Measurements from ENCODE around the gene TMEM80. TPM values are rescaled to one million over a fixed set of nuclear protein-coding genes. Genes with fewer than 3 reads are reported as not detected.
"Not testable (repeated sequence)": the region's sequence is repeated elsewhere in the genome, so short reads cannot be mapped to it uniquely, and the experiment has no call there.

Gene TMEM80
- total RNA-seq, 1 donor from 2014 or later, result 20.8 TPM

- DNase-seq (ENCODE audit: low read depth), result no peak
Observed at GRCh38 chr11:726278-727220, 30.9 kb downstream of the TMEM80 start.

GRCh38 chr11:727281-727701 is 31.7 kb downstream of the TMEM80 start:
- H3K4me3 ChIP-seq (ENCODE audit: low read depth, low read length), result no peak overlapping the region
- no peak for TF ChIP-seq CTCF (conservative IDR thresholded peaks at IDR 0.05; ENCODE audit: low read depth, low read length)
- DNase-seq (ENCODE audit: low read depth), result no peak

More at GRCh38 chr11:726278-727220, 30.9 kb downstream of the TMEM80 start:
- no peak for TF ChIP-seq CTCF (conservative IDR thresholded peaks at IDR 0.05; ENCODE audit: low read depth, low read length)
- H3K4me3 ChIP-seq (ENCODE audit: low read depth, low read length), result no peak overlapping the region

DNA sequence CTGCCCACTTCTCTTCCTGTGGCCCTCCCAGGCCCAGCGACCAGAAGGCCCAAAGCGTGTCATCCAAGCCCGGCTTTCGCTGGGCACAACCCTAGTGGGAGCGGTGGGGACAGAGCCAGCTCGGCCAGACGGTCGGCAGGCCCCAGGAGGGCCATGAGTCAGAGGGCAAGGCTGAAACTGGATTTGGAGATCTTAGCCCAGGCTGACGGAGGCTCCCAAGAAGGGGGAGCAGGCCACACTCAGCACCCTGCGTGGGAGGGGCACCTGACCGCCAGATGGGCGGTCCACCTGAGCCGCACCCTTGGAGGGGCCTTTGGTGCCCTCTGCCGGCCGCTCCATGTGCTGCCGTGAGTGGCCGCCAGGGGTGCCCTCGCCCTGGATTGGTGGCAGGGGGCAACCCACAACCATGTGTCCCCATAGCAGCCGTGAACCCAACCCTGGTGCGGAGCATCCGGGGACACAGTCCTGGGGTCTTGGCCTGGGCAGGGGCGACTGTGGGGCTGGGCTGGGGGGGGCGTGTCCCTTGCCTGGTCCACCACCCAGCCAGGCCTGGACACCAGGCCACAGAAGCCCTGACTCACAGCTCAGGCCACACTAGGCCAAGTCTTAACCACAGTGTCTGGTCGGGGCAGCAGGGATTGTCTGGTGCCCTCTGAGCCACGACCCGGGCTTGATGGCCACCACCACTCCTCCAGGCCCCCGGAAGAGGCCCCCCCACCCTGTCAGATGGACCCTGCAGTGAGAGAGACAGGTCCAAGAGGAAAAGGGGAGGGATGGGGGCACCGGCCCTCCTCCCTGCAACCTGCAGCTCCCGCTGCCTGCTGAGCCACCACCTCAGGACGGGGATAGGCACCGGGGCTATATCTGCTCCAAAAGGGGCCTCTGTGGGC is 32.5 kb downstream of the TMEM80 start:
- H3K4me3 ChIP-seq (ENCODE audit: low read depth, low read length), result no peak overlapping the region
- TF ChIP-seq CTCF (conservative IDR thresholded peaks at IDR 0.05; ENCODE audit: low read depth, low read length), result peak; percentile 99
- no peak for DNase-seq (ENCODE audit: low read depth)

DNA sequence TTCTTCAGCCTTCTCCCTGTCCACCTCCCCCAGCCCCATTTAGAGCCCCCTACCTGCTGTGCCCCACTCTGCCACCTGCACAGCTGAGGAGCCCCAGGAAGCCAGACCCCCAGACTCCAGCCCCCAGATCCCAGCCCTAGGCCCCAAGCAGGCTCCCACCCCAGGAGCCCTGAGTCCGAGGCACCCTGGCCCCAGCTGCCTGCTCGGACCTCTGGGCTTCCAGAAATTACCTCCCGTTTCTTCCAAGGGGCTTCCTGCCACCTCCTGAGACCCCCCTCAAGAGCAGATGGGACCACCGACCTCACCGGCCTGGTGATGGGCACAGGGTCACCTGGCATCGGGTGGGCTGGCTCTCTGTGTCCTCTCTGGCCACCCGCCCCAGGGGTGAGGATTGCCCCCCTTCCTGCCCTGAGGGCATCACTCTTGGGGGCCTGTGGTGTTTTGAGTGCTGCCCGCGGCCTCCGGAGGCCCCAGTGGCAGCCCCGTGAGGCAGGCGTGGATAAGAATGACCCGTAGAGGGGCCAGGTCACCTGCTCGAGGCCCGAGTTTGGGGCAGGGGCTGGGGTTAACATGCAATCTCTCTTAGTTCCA is 33.4 kb downstream of the TMEM80 start:
- no peak for TF ChIP-seq CTCF (conservative IDR thresholded peaks at IDR 0.05; ENCODE audit: low read depth, low read length)
- DNase-seq (ENCODE audit: low read depth), result no peak
- H3K4me3 ChIP-seq (ENCODE audit: low read depth, low read length), result no peak overlapping the region

GRCh38 chr11:729492-730074 is 34.0 kb downstream of the TMEM80 start:
- no peak for DNase-seq (ENCODE audit: low read depth)
- TF ChIP-seq CTCF (conservative IDR thresholded peaks at IDR 0.05; ENCODE audit: low read depth, low read length), result no peak
- no peak overlapping the region for H3K4me3 ChIP-seq (ENCODE audit: low read depth, low read length)

DNA sequence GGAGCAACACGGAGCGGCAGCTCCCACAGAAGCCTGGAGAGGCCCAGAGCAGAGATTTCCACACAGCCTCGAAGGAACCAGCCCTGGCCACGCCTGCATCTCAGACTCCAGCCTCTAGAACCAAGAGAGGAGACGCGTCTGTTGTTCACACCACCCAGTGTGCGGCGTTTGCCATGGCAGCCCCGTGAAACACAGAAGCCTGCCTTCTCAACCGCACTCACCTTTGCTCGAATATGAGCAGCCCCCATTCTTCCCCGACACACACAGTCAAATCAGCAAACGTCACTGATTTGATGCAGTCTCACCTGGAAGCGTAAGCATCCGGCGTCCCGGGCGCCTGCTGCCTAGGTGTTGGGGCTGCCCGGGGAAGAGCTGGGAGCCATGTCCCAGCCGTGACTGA is 37.5 kb downstream of the TMEM80 start:
- no peak for DNase-seq (ENCODE audit: low read depth)
- no peak for TF ChIP-seq CTCF (conservative IDR thresholded peaks at IDR 0.05; ENCODE audit: low read depth, low read length)
- no peak overlapping the region for H3K4me3 ChIP-seq (ENCODE audit: low read depth, low read length)

GRCh38 chr11:734541-734940 is 38.9 kb downstream of the TMEM80 start:
- not testable (repeated sequence) for DNase-seq (ENCODE audit: low read depth); H3K4me3 ChIP-seq (ENCODE audit: low read depth, low read length)
